Naive thymus-derived CD4-positive, alpha-beta T cell (primary cell): ENCODE results near the gene UAP1L1. TPM values are rescaled to one million over a fixed set of nuclear protein-coding genes. Genes with fewer than 3 reads are reported as not detected.

Experiments used
- ATAC-seq: fragments of 150-1000 bp; cut with Tn5 transposase; 2 replicates; pipeline ENCODE4 v1.10.0; 2021; ENCODE audit warnings: mild to moderate bottlenecking, moderate library complexity
- CTCF ChIA-PET: fragments of 350-600 bp; sonication (Branson Sonifier 250); formaldehyde crosslinking; loops from one replicate; lab custom pipeline; 2021; ENCODE audit warnings: antibody characterized with exemption; lab: Charles Lee
- POLR2A ChIA-PET: fragments of 350-600 bp; sonication (Branson Sonifier 250); formaldehyde crosslinking; loops from one replicate; lab custom pipeline; 2021; ENCODE audit warnings: antibody characterized with exemption, inconsistent platforms; lab: Charles Lee
- DNase-seq, 9 donors: peaks; one replicate each; pipeline versions ENCODE4 v3.0.0 to v3.0.0-alpha.2; 2020 to 2022; ENCODE audit warnings: mixed read lengths in 1 of 9
- H3K27ac ChIP-seq: one replicate; pipeline ENCODE4 v1.7.0; 2013; ENCODE audit warnings: mild to moderate bottlenecking, low read depth, low read length, moderate library complexity
- H3K27me3 ChIP-seq, 2 donors: one replicate each; pipeline ENCODE4 v1.7.0; 2013; ENCODE audit warnings: low read length in 2 of 2, mild to moderate bottlenecking in 2 of 2, moderate library complexity in 2 of 2; ENCODE audit not compliant: control insufficient read depth in 2 of 2, insufficient read depth in 2 of 2
- H3K36me3 ChIP-seq, 3 experiments: 1 replicate in 2 of 3; 2 replicates in 1 of 3; pipeline ENCODE4 v1.7.0; 2013; ENCODE audit warnings: low read length in 3 of 3, mild to moderate bottlenecking in 3 of 3, moderate library complexity in 1 of 3; ENCODE audit not compliant: insufficient read depth in 3 of 3, control insufficient read depth in 2 of 3
- H3K4me1 ChIP-seq, 2 donors: one replicate each; pipeline ENCODE4 v1.7.0; 2013; ENCODE audit warnings: low read length in 2 of 2, mild to moderate bottlenecking in 2 of 2, moderate library complexity in 1 of 2; ENCODE audit not compliant: control insufficient read depth in 2 of 2, insufficient read depth in 2 of 2
- H3K4me3 ChIP-seq: 2 replicates; pipeline ENCODE4 v1.7.0; 2013; ENCODE audit warnings: mild to moderate bottlenecking, low read length
- H3K9me3 ChIP-seq, 3 experiments: 1 replicate in 2 of 3; 2 replicates in 1 of 3; pipeline ENCODE4 v1.7.0; 2013; ENCODE audit warnings: low read length in 3 of 3; ENCODE audit not compliant: control insufficient read depth in 2 of 3
- H3K27ac Mint-ChIP-seq, 9 donors: one replicate each; pipeline ENCODE4 v1.8.0; 2020 to 2022; ENCODE audit warnings: mixed read lengths in 9 of 9, mild to moderate bottlenecking in 8 of 9, moderate library complexity in 5 of 9, inconsistent platforms in 2 of 9
- H3K27me3 Mint-ChIP-seq, 5 donors: one replicate each; pipeline ENCODE4 v1.8.0; 2021 to 2022; ENCODE audit warnings: mixed read lengths in 5 of 5, mild to moderate bottlenecking in 1 of 5
- H3K36me3 Mint-ChIP-seq, 5 donors: one replicate each; pipeline ENCODE4 v1.8.0; 2020 to 2022; ENCODE audit warnings: mixed read lengths in 5 of 5, mild to moderate bottlenecking in 3 of 5, inconsistent platforms in 1 of 5
- H3K4me1 Mint-ChIP-seq, 7 donors: one replicate each; pipeline ENCODE4 v1.8.0; 2020 to 2022; ENCODE audit warnings: mixed read lengths in 7 of 7, mild to moderate bottlenecking in 3 of 7, inconsistent platforms in 1 of 7
- H3K4me3 Mint-ChIP-seq, 10 donors: one replicate each; pipeline ENCODE4 v1.8.0; 2020 to 2022; ENCODE audit warnings: mild to moderate bottlenecking in 10 of 10, mixed read lengths in 10 of 10, moderate library complexity in 6 of 10, inconsistent platforms in 2 of 10
- H3K9me3 Mint-ChIP-seq, 11 donors: one replicate each; pipeline ENCODE4 v1.8.0; 2020 to 2022; ENCODE audit warnings: mixed read lengths in 11 of 11, mild to moderate bottlenecking in 4 of 11, inconsistent platforms in 1 of 11, moderate library complexity in 1 of 11
- intact Hi-C, 2 donors: fragments of 100-400 bp; cut with micrococcal nuclease; formaldehyde crosslinking; loops; one replicate each; pipeline ENCODE4 v1.15.1; 2023
- polyA plus RNA-seq, 2 donors: library from polyadenylated mRNA; unstranded; fragments of 300-500 nt; fragmentation: Illumina TruSeq; gene quantifications; one replicate each; pipeline ENCODE4 v1.2.3, GENCODE V29; 2021
- total RNA-seq, 6 experiments: library from RNA in 5 of 6; stranded (reverse) in 5 of 6; gene quantifications; 1 replicate in 5 of 6; 2 replicates in 1 of 6; pipeline ENCODE4 v1.2.3 and lab custom pipeline; 2021 to 2026

Gene UAP1L1
- total and polyA plus RNA-seq, 7 experiments from 2014 or later: 0.71 to 27.6 (median 14.9) TPM

DNA sequence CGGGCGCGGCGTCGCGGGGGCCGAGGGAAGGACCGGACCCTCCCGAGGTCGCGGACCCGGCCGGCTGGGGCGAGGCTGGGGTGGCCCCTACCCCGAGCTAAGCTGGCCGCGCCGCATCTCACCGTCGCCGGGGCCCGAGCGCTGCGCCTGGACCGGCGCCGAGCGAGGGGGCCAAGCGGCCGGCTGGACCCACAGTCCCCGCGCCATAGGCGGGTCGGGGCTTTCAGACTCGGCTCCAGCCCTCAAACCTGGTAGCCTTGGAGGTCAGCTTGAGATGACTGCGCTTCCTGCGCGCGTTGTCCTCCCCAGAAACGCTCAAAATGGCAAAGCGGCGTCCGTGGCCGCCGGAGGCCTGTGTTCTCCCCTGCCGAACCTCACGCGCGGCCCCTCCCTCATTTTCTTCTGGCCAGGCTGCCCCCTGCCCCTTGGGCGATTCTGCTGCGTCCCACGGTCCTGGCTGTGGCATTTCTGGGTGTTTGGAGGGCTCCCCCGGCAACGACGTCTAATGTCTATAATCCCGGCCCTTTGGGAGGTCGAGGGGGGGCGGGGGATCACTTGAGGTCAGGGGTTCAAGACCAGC, 52.9 kb downstream of the UAP1L1 start:
- Histone ChIP-seq H3K27me3 (no peaks in the 10 kb centered on the region), H3K4me3 (peak overlapping the region; percentile 85), H3K27ac (peak overlapping the region; percentile 85), H3K9me3 (no peaks in the 10 kb centered on the region), H3K4me1 (peaks cover 21 to 28% of the 10 kb centered on the region in 2 donors), H3K36me3 (no peaks in the 10 kb centered on the region)
- ChIA-PET POLR2A (interaction anchor here (0.8 to 2.5 kb wide), 22 partner anchors 9 to 403 kb away, joined by 3 to 18 read pairs (median 4); partner anchors contain the start of genes CYSRT1, DPP7, GRIN1 and MAN1B1), CTCF (interaction anchor here (0.7 to 1.0 kb wide), 4 partner anchors 59 to 106 kb away, joined by 3 to 5 read pairs (median 4); partner anchors contain the start of genes RNF224 and SSNA1)
- Mint-ChIP-seq H3K27me3 (peaks cover 9 to 15% (median 12%) of the 10 kb centered on the region in 5 donors), H3K36me3 (peaks cover 0 to 2% (median 0%) of the 10 kb centered on the region in 5 donors), H3K4me1 (peaks cover 23 to 34% (median 27%) of the 10 kb centered on the region in 7 donors), H3K4me3 (peak overlapping the region; percentile 65 to 88 (median 80)), H3K27ac (peak overlapping the region in 8 of 9 donors; percentile 33 to 85 (median 58)), H3K9me3 (peaks cover 0 to 11% (median 0%) of the 10 kb centered on the region in 11 donors)
- intact Hi-C loops: no loop called here
- DNase-seq (no peak), ATAC-seq (no peak)

Other genes starting within 250 kb of the UAP1L1 start
Only the 30 nearest of the 36 such genes appear.
- gene TRAF2, start 191.0 kb upstream of the UAP1L1 start, total RNA-seq: 10 to 100 TPM; 14.6 to 72.8 (median 29.6) TPM
- gene TRAF2, start 191.0 kb upstream of the UAP1L1 start, polyA plus RNA-seq: 10 to 100 TPM; 11.9 to 29.1 TPM
- gene FBXW5, start 132.8 kb upstream of the UAP1L1 start, total RNA-seq: 100 to 1,000 TPM in 1 of 5 experiments, 10 to 100 TPM in 4; 54.3 to 105 (median 94.5) TPM
- 100 to 1,000 TPM in 1 of 2 donors, 10 to 100 TPM in 1; 59.1 to 113 TPM for gene FBXW5, start 132.8 kb upstream of the UAP1L1 start, polyA plus RNA-seq
- gene C8G, start 132.3 kb upstream of the UAP1L1 start, total RNA-seq: 1 to 10 TPM in 3 of 5 experiments, under 1 TPM in 2; 0.77 to 3.6 (median 1.4) TPM
- not detected for gene C8G, start 132.3 kb upstream of the UAP1L1 start, polyA plus RNA-seq
- gene LCN12, start 125.2 kb upstream of the UAP1L1 start, total RNA-seq: 1 to 10 TPM in 4 of 5 experiments, under 1 TPM in 1; 0.89 to 4.9 (median 2.6) TPM
- not detected for gene LCN12, start 125.2 kb upstream of the UAP1L1 start, polyA plus RNA-seq
- 10 to 100 TPM in 1 of 5 experiments, 1 to 10 TPM in 3, under 1 TPM in 1; 0.97 to 68.7 (median 4.3) TPM for gene PTGDS, start 100.0 kb upstream of the UAP1L1 start, total RNA-seq
- gene PTGDS, start 100.0 kb upstream of the UAP1L1 start, polyA plus RNA-seq: not detected
- 1 to 10 TPM in 1 of 5 experiments, under 1 TPM in 2, not detected in 2; 0.12 to 1.9 (median 0.13) TPM for gene LCNL1, start 94.5 kb upstream of the UAP1L1 start, total RNA-seq
- not detected for gene LCNL1, start 94.5 kb upstream of the UAP1L1 start, polyA plus RNA-seq
- 10 to 100 TPM; 54.8 to 78.2 (median 68.0) TPM for gene PAXX, start 85.1 kb upstream of the UAP1L1 start, total RNA-seq
- 10 to 100 TPM; 49.3 to 59.1 TPM for gene PAXX, start 85.1 kb upstream of the UAP1L1 start, polyA plus RNA-seq
- 10 to 100 TPM in 1 of 5 experiments, 1 to 10 TPM in 1, under 1 TPM in 2, not detected in 1; 0.46 to 13.0 (median 1.4) TPM for gene CLIC3, start 80.9 kb upstream of the UAP1L1 start, total RNA-seq
- gene CLIC3, start 80.9 kb upstream of the UAP1L1 start, polyA plus RNA-seq: under 1 TPM; 0.31 to 0.77 TPM
- 100 to 1,000 TPM in 1 of 5 experiments, 10 to 100 TPM in 4; 18.4 to 112 (median 26.7) TPM for gene ABCA2, start 49.3 kb upstream of the UAP1L1 start, total RNA-seq
- gene ABCA2, start 49.3 kb upstream of the UAP1L1 start, polyA plus RNA-seq: 1 to 10 TPM; 1.8 to 2.5 TPM
- gene FUT7, start 45.4 kb upstream of the UAP1L1 start, total RNA-seq: 1 to 10 TPM in 1 of 5 experiments, under 1 TPM in 3, not detected in 1; 0.27 to 4.6 (median 0.50) TPM
- under 1 TPM; 0.06 to 0.25 TPM for gene FUT7, start 45.4 kb upstream of the UAP1L1 start, polyA plus RNA-seq
- gene NPDC1, start 31.3 kb upstream of the UAP1L1 start, total RNA-seq: 10 to 100 TPM in 2 of 5 experiments, 1 to 10 TPM in 3; 2.3 to 37.5 (median 7.4) TPM
- 1 to 10 TPM in 1 of 2 donors, under 1 TPM in 1; 0.36 to 1.2 TPM for gene NPDC1, start 31.3 kb upstream of the UAP1L1 start, polyA plus RNA-seq
- gene ENTPD2, start 23.5 kb upstream of the UAP1L1 start, total RNA-seq: not detected
- not detected for gene ENTPD2, start 23.5 kb upstream of the UAP1L1 start, polyA plus RNA-seq
- 10 to 100 TPM in 1 of 5 experiments, 1 to 10 TPM in 1, under 1 TPM in 3; 0.16 to 22.1 (median 0.74) TPM for gene SAPCD2, start 7.0 kb upstream of the UAP1L1 start, total RNA-seq
- gene SAPCD2, start 7.0 kb upstream of the UAP1L1 start, polyA plus RNA-seq: under 1 TPM in 1 of 2 donors, not detected in 1; 0.18 TPM
- 10 to 100 TPM; 57.3 to 74.2 (median 70.2) TPM for gene MAN1B1, start 9.5 kb downstream of the UAP1L1 start, total RNA-seq
- gene MAN1B1, start 9.5 kb downstream of the UAP1L1 start, polyA plus RNA-seq: 10 to 100 TPM; 36.0 to 51.2 TPM
- 100 to 1,000 TPM; 235 to 328 (median 298) TPM for gene DPP7, start 37.2 kb downstream of the UAP1L1 start, total RNA-seq
- 100 to 1,000 TPM in 1 of 2 donors, 10 to 100 TPM in 1; 86.9 to 120 TPM for gene DPP7, start 37.2 kb downstream of the UAP1L1 start, polyA plus RNA-seq
- not detected for gene GRIN1, start 61.6 kb downstream of the UAP1L1 start, total RNA-seq
- not detected for gene GRIN1, start 61.6 kb downstream of the UAP1L1 start, polyA plus RNA-seq
- gene LRRC26, start 92.5 kb downstream of the UAP1L1 start, total RNA-seq: under 1 TPM in 1 of 5 experiments, not detected in 4; 0.42 TPM
- not detected for gene LRRC26, start 92.5 kb downstream of the UAP1L1 start, polyA plus RNA-seq
- gene TMEM210, start 94.5 kb downstream of the UAP1L1 start, total RNA-seq: not detected
- gene TMEM210, start 94.5 kb downstream of the UAP1L1 start, polyA plus RNA-seq: not detected
- 100 to 1,000 TPM in 4 of 5 experiments, 10 to 100 TPM in 1; 77.3 to 147 (median 134) TPM for gene ANAPC2, start 111.0 kb downstream of the UAP1L1 start, total RNA-seq
- 1 to 10 TPM; 7.4 to 7.8 TPM for gene ANAPC2, start 111.0 kb downstream of the UAP1L1 start, polyA plus RNA-seq
- 10 to 100 TPM; 37.9 to 75.6 (median 46.8) TPM for gene SSNA1, start 111.2 kb downstream of the UAP1L1 start, total RNA-seq
- gene SSNA1, start 111.2 kb downstream of the UAP1L1 start, polyA plus RNA-seq: 100 to 1,000 TPM; 106 to 133 TPM
- 10 to 100 TPM in 1 of 5 experiments, 1 to 10 TPM in 4; 7.1 to 13.5 (median 8.5) TPM for gene TPRN, start 123.2 kb downstream of the UAP1L1 start, total RNA-seq
- under 1 TPM; 0.35 to 0.54 TPM for gene TPRN, start 123.2 kb downstream of the UAP1L1 start, polyA plus RNA-seq
- 10 to 100 TPM; 22.6 to 43.2 (median 34.7) TPM for gene TMEM203, start 128.1 kb downstream of the UAP1L1 start, total RNA-seq
- gene TMEM203, start 128.1 kb downstream of the UAP1L1 start, polyA plus RNA-seq: 100 to 1,000 TPM; 156 to 172 TPM
- 10 to 100 TPM; 32.2 to 42.0 (median 34.0) TPM for gene NDOR1, start 128.2 kb downstream of the UAP1L1 start, total RNA-seq
- 10 to 100 TPM in 1 of 2 donors, 1 to 10 TPM in 1; 4.5 to 10.3 TPM for gene NDOR1, start 128.2 kb downstream of the UAP1L1 start, polyA plus RNA-seq
- gene RNF208, start 144.7 kb downstream of the UAP1L1 start, total RNA-seq: 1 to 10 TPM in 4 of 5 experiments, under 1 TPM in 1; 0.85 to 4.3 (median 1.2) TPM
- not detected for gene RNF208, start 144.7 kb downstream of the UAP1L1 start, polyA plus RNA-seq
- gene CYSRT1, start 147.7 kb downstream of the UAP1L1 start, total RNA-seq: under 1 TPM in 3 of 5 experiments, not detected in 2; 0.45 to 0.63 (median 0.46) TPM
- under 1 TPM in 1 of 2 donors, not detected in 1; 0.52 TPM for gene CYSRT1, start 147.7 kb downstream of the UAP1L1 start, polyA plus RNA-seq
- gene RNF224, start 150.0 kb downstream of the UAP1L1 start, total RNA-seq: under 1 TPM in 1 of 5 experiments, not detected in 4; 0.12 TPM
- not detected for gene RNF224, start 150.0 kb downstream of the UAP1L1 start, polyA plus RNA-seq
- gene SLC34A3, start 153.4 kb downstream of the UAP1L1 start, total RNA-seq: under 1 TPM in 2 of 5 experiments, not detected in 3; 0.16 TPM
- gene SLC34A3, start 153.4 kb downstream of the UAP1L1 start, polyA plus RNA-seq: not detected
- 100 to 1,000 TPM in 1 of 5 experiments, 10 to 100 TPM in 4; 44.2 to 260 (median 87.5) TPM for gene TUBB4B, start 163.8 kb downstream of the UAP1L1 start, total RNA-seq
- 10 to 100 TPM; 17.5 to 49.9 TPM for gene TUBB4B, start 163.8 kb downstream of the UAP1L1 start, polyA plus RNA-seq
- gene STPG3, start 173.8 kb downstream of the UAP1L1 start, total RNA-seq: not detected
- gene STPG3, start 173.8 kb downstream of the UAP1L1 start, polyA plus RNA-seq: not detected
- 10 to 100 TPM; 33.4 to 64.2 (median 38.9) TPM for gene NELFB, start 177.8 kb downstream of the UAP1L1 start, total RNA-seq
- gene NELFB, start 177.8 kb downstream of the UAP1L1 start, polyA plus RNA-seq: 10 to 100 TPM; 22.9 to 36.5 TPM